ENCODE results near the gene FITM2. TPM values are rescaled to one million over a fixed set of nuclear protein-coding genes. Genes with fewer than 3 reads are reported as not detected.

The FITM2 gene
- total and polyA plus RNA-seq, 10 of the 15 experiments (the other 5 are each of a cell fraction or from before 2014, with no cell fraction given) = 0.46 to 1.9 (median 1.6) TPM

DNA sequence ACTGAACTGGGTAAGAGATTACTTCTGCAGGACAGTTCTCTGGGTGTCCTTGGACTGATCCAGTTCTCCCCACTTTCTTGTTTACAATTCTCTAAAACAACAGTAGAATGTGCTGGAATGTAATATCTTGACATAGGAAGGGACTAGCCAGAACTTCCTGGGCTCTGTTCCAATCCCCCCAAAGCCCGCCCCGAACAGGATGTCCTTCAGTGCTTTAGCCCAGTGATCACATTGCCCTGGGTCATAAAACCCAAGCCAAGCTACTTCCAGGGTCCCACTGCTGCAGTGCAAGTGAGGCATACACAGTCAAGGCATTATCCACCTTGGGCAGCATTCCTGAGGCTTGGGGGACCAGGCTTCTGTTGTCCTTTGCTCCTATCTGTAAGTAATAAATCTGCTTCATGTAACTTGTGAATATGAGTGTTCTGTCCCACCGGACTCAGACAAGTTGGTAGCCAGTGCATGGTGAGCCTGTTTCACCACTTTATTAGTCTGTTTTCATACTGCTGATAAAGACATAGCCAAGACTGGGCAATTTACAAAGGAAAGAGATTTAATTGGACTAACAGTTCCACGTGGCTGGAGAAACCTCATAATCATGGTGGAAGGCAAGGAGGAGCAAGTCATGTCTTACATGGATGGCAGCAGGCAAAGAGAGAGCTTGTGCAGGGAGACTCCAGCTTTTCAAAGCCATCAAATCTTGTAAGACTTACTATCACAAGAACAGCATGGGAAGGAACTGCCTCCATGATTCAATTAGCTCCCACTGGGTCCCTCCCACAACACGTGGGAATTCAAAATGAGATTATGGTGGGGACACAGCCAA, 23.5 kb downstream of the FITM2 start:
- no peaks in the 10 kb centered on the region; the same call in 2 of the 3 replicates for H3K9me3 ChIP-seq (replicated peaks; ENCODE audit: control insufficient read depth, insufficient read depth, low read length)
- BruUV-seq (replicated peaks) = no TSS peak
- H2AFZ ChIP-seq (ENCODE audit: control insufficient read depth, low read depth, low read length) = no peak overlapping the region
- no peak overlapping the region for H3K4me2 ChIP-seq (ENCODE audit: control insufficient read depth, insufficient read depth)
- ATAC-seq (no peak), FAIRE-seq (no peak), DNase-seq (ENCODE audit: low read depth, low spot score) (no peak)
- H3K27ac ChIP-seq (ENCODE audit: control insufficient read depth, insufficient read depth) = no peak overlapping the region
- in situ Hi-C loops (cut with MboI) = no loop called here
- no peaks in the 10 kb centered on the region for H4K20me1 ChIP-seq (ENCODE audit: control insufficient read depth, insufficient read depth)
- ChIA-PET SMC1A (ENCODE audit: uncharacterized antibody, unreplicated experiment) (no interaction called here), CTCF (interaction anchor here (1.3 kb wide), 1 partner anchor 70 kb away, joined by 3 read pairs; no protein-coding TSS in a partner anchor), RAD21 (ENCODE audit: unreplicated experiment) (no interaction called here), POLR2A (interaction anchor here (0.7 kb wide), 1 partner anchor 193 kb away, joined by 3 read pairs; no protein-coding TSS in a partner anchor)
- H3K4me3 ChIP-seq = no peak overlapping the region
- no peak for TF ChIP-seq ZSCAN29 (IDR thresholded peaks at IDR 0.05)
- TF ChIP-seq HDAC6 (IDR thresholded peaks at IDR 0.05; ENCODE audit: unreplicated experiment) = no peak
- no peak for TF ChIP-seq FOS (IDR thresholded peaks at IDR 0.05; ENCODE audit: borderline replicate concordance, extremely low read depth, insufficient read length)
- TF ChIP-seq CUX1 (IDR thresholded peaks at IDR 0.05; ENCODE audit: insufficient replicate concordance, low read depth, low read length) = no peak
- no peak for TF ChIP-seq SIX5 (IDR thresholded peaks at IDR 0.05; ENCODE audit: low read depth, low read length, severe bottlenecking)
- no peak for TF ChIP-seq ZNF24 (IDR thresholded peaks at IDR 0.05)
- TF ChIP-seq, protein P1, sequence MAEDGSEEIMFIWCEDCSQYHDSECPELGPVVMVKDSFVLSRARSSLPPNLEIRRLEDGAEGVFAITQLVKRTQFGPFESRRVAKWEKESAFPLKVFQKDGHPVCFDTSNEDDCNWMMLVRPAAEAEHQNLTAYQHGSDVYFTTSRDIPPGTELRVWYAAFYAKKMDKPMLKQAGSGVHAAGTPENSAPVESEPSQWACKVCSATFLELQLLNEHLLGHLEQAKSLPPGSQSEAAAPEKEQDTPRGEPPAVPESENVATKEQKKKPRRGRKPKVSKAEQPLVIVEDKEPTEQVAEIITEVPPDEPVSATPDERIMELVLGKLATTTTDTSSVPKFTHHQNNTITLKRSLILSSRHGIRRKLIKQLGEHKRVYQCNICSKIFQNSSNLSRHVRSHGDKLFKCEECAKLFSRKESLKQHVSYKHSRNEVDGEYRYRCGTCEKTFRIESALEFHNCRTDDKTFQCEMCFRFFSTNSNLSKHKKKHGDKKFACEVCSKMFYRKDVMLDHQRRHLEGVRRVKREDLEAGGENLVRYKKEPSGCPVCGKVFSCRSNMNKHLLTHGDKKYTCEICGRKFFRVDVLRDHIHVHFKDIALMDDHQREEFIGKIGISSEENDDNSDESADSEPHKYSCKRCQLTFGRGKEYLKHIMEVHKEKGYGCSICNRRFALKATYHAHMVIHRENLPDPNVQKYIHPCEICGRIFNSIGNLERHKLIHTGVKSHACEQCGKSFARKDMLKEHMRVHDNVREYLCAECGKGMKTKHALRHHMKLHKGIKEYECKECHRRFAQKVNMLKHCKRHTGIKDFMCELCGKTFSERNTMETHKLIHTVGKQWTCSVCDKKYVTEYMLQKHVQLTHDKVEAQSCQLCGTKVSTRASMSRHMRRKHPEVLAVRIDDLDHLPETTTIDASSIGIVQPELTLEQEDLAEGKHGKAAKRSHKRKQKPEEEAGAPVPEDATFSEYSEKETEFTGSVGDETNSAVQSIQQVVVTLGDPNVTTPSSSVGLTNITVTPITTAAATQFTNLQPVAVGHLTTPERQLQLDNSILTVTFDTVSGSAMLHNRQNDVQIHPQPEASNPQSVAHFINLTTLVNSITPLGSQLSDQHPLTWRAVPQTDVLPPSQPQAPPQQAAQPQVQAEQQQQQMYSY (CRISPR knock-in tag; IDR thresholded peaks at IDR 0.05) = no peak
- TF ChIP-seq KAT2A (conservative IDR thresholded peaks at IDR 0.05; ENCODE audit: control insufficient read depth, low read depth, low read length) = no peak
- H3K9ac ChIP-seq (ENCODE audit: control insufficient read depth, insufficient read depth, low read length) = no peak overlapping the region
- intact Hi-C loops (cut with micrococcal nuclease; ENCODE audit: unreplicated experiment) = no loop called here
- no peaks in the 10 kb centered on the region for H3K36me3 ChIP-seq (ENCODE audit: control insufficient read depth in 2 of 2, insufficient read depth in 2 of 2, low read length in 1 of 2)
- no peaks in the 10 kb centered on the region for H3K79me2 ChIP-seq (ENCODE audit: control insufficient read depth, insufficient read depth, low read length)
- H3K27me3 ChIP-seq (replicated peaks in 1 of 2; ENCODE audit: control insufficient read depth in 2 of 2, insufficient read depth in 2 of 2, low read length in 1 of 2) = no peaks in the 10 kb centered on the region; a peak in 1 of 4 replicates
- WGBS (ENCODE audit: insufficient coverage, insufficient replicate concordance, low lambda C conversion rate, missing lambda C conversion rate) = 16% methylated on average over 5 of the region's 5 CpGs
- H3K4me1 ChIP-seq (ENCODE audit: control insufficient read depth, insufficient read depth, low read length) = no peaks in the 10 kb centered on the region

All from GM12878 (cell line).